Ramos (cell line): ENCODE results near the gene DNAJC17.

Source experiments
- in situ Hi-C: fragments of 300-500 bp; cut with MboI; formaldehyde crosslinking; loops from one replicate; pipeline ENCODE4 v1.14.3; 2022; ENCODE audit warnings: low sequenced_read_pairs; ENCODE audit not compliant: unreplicated experiment

DNAJC17 gene

GRCh38 chr15:40831861-40832260 lies 24.6 kb upstream of the DNAJC17 start:
- in situ Hi-C loops, result no loop called here

GRCh38 chr15:40830884-40831283 lies 23.6 kb upstream of the DNAJC17 start:
- in situ Hi-C loops, result no loop called here

GRCh38 chr15:40829115-40829514 lies 21.8 kb upstream of the DNAJC17 start:
- in situ Hi-C loops, result no loop called here

- in situ Hi-C loops, result no loop called here
Observed at GRCh38 chr15:40828447-40829036, 21.3 kb upstream of the DNAJC17 start, which contains the start of gene PPP1R14D. Gene PPP1R14D, minus strand, starts transcription at chr15:40828708. Its CDS starts 67 bp downstream, at chr15:40828641.

- in situ Hi-C loops, result no loop called here
Observed at GRCh38 chr15:40826423-40827075, 19.3 kb upstream of the DNAJC17 start.

- in situ Hi-C loops, result no loop called here
Observed at GRCh38 chr15:40825661-40826422, 18.6 kb upstream of the DNAJC17 start.

- in situ Hi-C loops, result no loop called here
Observed at GRCh38 chr15:40823572-40824343, 16.5 kb upstream of the DNAJC17 start.

GRCh38 chr15:40821195-40821594 lies 13.9 kb upstream of the DNAJC17 start:
- in situ Hi-C loops, result no loop called here

GRCh38 chr15:40819048-40819447 lies 11.8 kb upstream of the DNAJC17 start:
- in situ Hi-C loops, result no loop called here

- in situ Hi-C loops, result no loop called here
Observed at GRCh38 chr15:40815042-40815698, 7.9 kb upstream of the DNAJC17 start.

GRCh38 chr15:40812721-40813425 lies 5.6 kb upstream of the DNAJC17 start:
- in situ Hi-C loops, result no loop called here

GRCh38 chr15:40808861-40809450 lies 1.7 kb upstream of the DNAJC17 start:
- in situ Hi-C loops, result no loop called here

GRCh38 chr15:40807888-40808461 lies 702 bp upstream of the DNAJC17 start:
- in situ Hi-C loops, result no loop called here

- in situ Hi-C loops, result no loop called here
Observed at GRCh38 chr15:40806672-40807027, 623 bp downstream of the DNAJC17 start.

GRCh38 chr15:40803688-40804087 lies 3.6 kb downstream of the DNAJC17 start:
- in situ Hi-C loops, result no loop called here

- in situ Hi-C loops, result no loop called here
Observed at GRCh38 chr15:40803076-40803475, 4.2 kb downstream of the DNAJC17 start.

- in situ Hi-C loops, result no loop called here
Observed at GRCh38 chr15:40799523-40799922, 7.8 kb downstream of the DNAJC17 start.

GRCh38 chr15:40796512-40796911 lies 10.8 kb downstream of the DNAJC17 start:
- in situ Hi-C loops, result no loop called here

GRCh38 chr15:40796041-40796440 lies 11.2 kb downstream of the DNAJC17 start:
- in situ Hi-C loops, result no loop called here
